Hair follicular keratinocyte (primary cell): Measurements from ENCODE around the gene MUSTN1. TPM values are rescaled to one million over a fixed set of nuclear protein-coding genes. Genes with fewer than 3 reads are reported as not detected.

Source experiments
- total RNA-seq: library from RNA; depleted of rRNA; stranded (reverse); fragments of >200 nt; gene quantifications from 2 replicates; pipeline ENCODE4 v1.2.3, GENCODE V29; 2015

MUSTN1 gene
- total RNA-seq, result 1.6 TPM in 1 of 2 replicates, not detected in the other

DNA sequence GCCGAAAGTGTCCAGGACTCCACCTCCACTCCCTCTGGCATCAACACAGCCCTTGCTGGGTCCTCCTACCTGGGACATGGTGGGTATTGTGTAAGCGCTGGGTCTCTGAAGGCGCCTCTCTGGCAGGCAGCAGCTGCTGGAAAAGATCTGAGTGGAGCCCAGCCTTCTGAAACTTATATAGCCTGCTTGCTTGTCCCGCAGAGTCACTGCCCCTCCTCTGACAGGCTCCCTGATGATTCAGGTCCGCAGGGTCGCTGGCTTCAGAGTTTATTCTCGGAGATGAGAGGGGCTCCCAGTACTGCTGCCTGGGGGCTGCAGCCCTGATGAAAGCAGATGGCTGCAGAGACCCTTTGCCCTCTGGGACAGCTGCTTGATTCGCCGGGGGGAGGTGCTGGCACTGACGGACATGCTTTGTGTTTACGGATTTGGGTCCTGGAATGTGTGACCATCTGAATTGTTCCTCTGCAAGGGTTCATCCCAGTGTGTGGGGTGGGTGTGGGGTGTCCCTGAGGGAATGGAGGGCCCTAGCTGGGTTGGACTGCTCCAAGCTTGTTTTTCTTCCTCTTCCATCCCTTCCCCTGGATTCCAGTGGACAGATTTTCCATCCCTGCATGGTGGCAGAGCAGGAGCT lies at the start of gene MUSTN1:
Gene MUSTN1 (minus strand): TSS at position 149 of the 631 bp plus-strand sequence. CDS start 71 bp downstream, at position 78.

GRCh38 chr3:52830535-52831258 lies 4.1 kb downstream of the MUSTN1 start, which contains the start of gene ITIH4:
TSS of gene ITIH4 (minus strand) at chr3:52830672. CDS start at chr3:52830642, 30 bp downstream.

DNA sequence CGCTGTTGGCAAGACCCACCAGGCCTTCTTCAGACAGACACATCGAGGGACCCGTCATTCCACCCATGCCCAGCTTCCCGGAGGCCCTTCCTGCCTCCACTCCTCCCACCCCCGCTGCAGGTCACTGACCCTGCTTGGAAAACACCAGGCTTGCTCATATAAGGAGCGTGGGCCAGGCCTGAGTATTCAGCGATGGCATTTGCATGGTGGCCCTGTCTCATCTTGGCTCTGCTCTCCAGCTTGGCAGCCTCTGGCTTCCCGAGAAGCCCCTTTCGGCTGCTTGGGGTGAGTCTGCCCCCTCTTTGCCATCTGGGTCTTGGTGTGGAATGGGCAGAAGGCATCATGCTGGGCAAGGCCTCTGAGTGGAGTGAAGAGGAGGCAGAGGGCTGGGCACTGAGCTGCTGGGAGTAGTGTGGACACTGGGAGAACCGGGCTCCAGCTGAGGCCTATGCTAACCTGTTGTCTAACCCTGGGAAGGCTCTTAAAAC lies 40.2 kb downstream of the MUSTN1 start, which contains the start of gene ITIH3:
Gene ITIH3 (plus strand): TSS at position 185 of the 488 bp plus-strand sequence. CDS start 8 bp downstream, at position 193.

Other genes with a start within 250 kb of the MUSTN1 start
- gene PBRM1, start 149.1 kb downstream of the MUSTN1 start, total RNA-seq, result 20.4 and 33.0 TPM in 2 replicates
- 68.1 and 106 TPM in 2 replicates for gene GNL3, start 149.0 kb downstream of the MUSTN1 start, total RNA-seq
- gene GLT8D1, start 129.2 kb downstream of the MUSTN1 start, total RNA-seq, result 58.9 and 70.5 TPM in 2 replicates
- gene SPCS1, start 128.9 kb downstream of the MUSTN1 start, total RNA-seq, result 145 and 216 TPM in 2 replicates
- gene NEK4, start 64.1 kb downstream of the MUSTN1 start, total RNA-seq, result 11.9 and 15.1 TPM in 2 replicates
- not detected in 2 replicates for gene ITIH1, start 57.4 kb downstream of the MUSTN1 start, total RNA-seq
- not detected in 2 replicates for gene ITIH3, start 40.2 kb downstream of the MUSTN1 start, total RNA-seq
- 1.2 and 1.7 TPM in 2 replicates for gene ITIH4, start 4.3 kb downstream of the MUSTN1 start, total RNA-seq
- 10.9 and 20.8 TPM in 2 replicates for gene STIMATE, start 62.5 kb upstream of the MUSTN1 start, total RNA-seq
- gene SFMBT1, start 211.1 kb upstream of the MUSTN1 start, total RNA-seq, result 11.9 and 16.4 TPM in 2 replicates